Mononuclear cell (primary cell): ENCODE data around the gene SAMD14. TPM values are rescaled to one million over a fixed set of nuclear protein-coding genes. Genes with fewer than 3 reads are reported as not detected.
"Not testable (repeated sequence)": the region's sequence is repeated elsewhere in the genome, so short reads cannot be mapped to it uniquely, and the experiment has no call there.

Experiments
- H3K27me3 ChIP-seq: 2 replicates; pipeline ENCODE4 v1.6.0; 2011; ENCODE audit warnings: low read length, control low read depth; ENCODE audit not compliant: insufficient read depth
- H3K4me1 ChIP-seq: 2 replicates; pipeline ENCODE4 v1.5.1; 2011; ENCODE audit warnings: mild to moderate bottlenecking, low read length, control low read depth; ENCODE audit not compliant: insufficient read depth
- H3K4me3 ChIP-seq: 2 replicates; pipeline ENCODE4 v1.5.1; 2011; ENCODE audit warnings: mild to moderate bottlenecking, low read length, moderate library complexity
- H3K9me3 ChIP-seq: 2 replicates; pipeline ENCODE4 v1.5.1; 2011; ENCODE audit warnings: low read depth, mild to moderate bottlenecking, control low read depth, low read length
- total RNA-seq: library from RNA; depleted of rRNA; stranded (reverse); fragments of >200 nt; gene quantifications from one replicate; pipeline ENCODE4 v1.2.3, GENCODE V29; 2012

SAMD14 gene
- total RNA-seq, 1 donor: 0.63 TPM

GRCh38 chr17:50063561-50064252 is 66.3 kb downstream of the SAMD14 start:
- Histone ChIP-seq H3K4me3 (no peak overlapping the region), H3K4me1 (no peaks in the 10 kb centered on the region), H3K9me3 (no peaks in the 10 kb centered on the region), H3K27me3 (no peaks in the 10 kb centered on the region)

GRCh38 chr17:50062293-50063243 is 67.4 kb downstream of the SAMD14 start:
- H3K27me3 ChIP-seq: no peaks in the 10 kb centered on the region
- no peaks in the 10 kb centered on the region for H3K4me1 ChIP-seq
- H3K4me3 ChIP-seq: no peak overlapping the region
- no peaks in the 10 kb centered on the region for H3K9me3 ChIP-seq

GRCh38 chr17:50061713-50062045 is 68.3 kb downstream of the SAMD14 start:
- H3K4me1 ChIP-seq, H3K27me3 ChIP-seq: not testable (repeated sequence)

GRCh38 chr17:50060951-50061712 is 68.8 kb downstream of the SAMD14 start:
- Histone ChIP-seq H3K9me3 (no peaks in the 10 kb centered on the region), H3K27me3 (peaks cover 8% of the 10 kb centered on the region), H3K4me1 (peaks cover 10% of the 10 kb centered on the region), H3K4me3 (no peak overlapping the region)

More at GRCh38 chr17:50061713-50062045, 68.3 kb downstream of the SAMD14 start:
- H3K9me3 ChIP-seq, H3K4me3 ChIP-seq: not testable (repeated sequence)

Other genes with a start within 250 kb of the SAMD14 start
- 0.10 TPM for gene DLX4, start 161.0 kb downstream of the SAMD14 start, total RNA-seq
- not detected for gene DLX3, start 134.9 kb downstream of the SAMD14 start, total RNA-seq
- gene ITGA3, start 74.0 kb downstream of the SAMD14 start, total RNA-seq: 1.7 TPM
- gene PDK2, start 34.8 kb downstream of the SAMD14 start, total RNA-seq: 10.1 TPM
- gene PPP1R9B, start 20.5 kb upstream of the SAMD14 start, total RNA-seq: 53.0 TPM
- not detected for gene SGCA, start 35.8 kb upstream of the SAMD14 start, total RNA-seq
- 2.9 TPM for gene COL1A1, start 71.5 kb upstream of the SAMD14 start, total RNA-seq
- not detected for gene TMEM92, start 144.3 kb upstream of the SAMD14 start, total RNA-seq
- 6.8 TPM for gene XYLT2, start 216.0 kb upstream of the SAMD14 start, total RNA-seq
- 17.1 TPM for gene MRPL27, start 243.0 kb upstream of the SAMD14 start, total RNA-seq
- 0.52 TPM for gene EME1, start 243.1 kb upstream of the SAMD14 start, total RNA-seq